Tibial nerve (tissue), 4 donors: ENCODE results near the gene PARN. TPM values are rescaled to one million over a fixed set of nuclear protein-coding genes. Genes with fewer than 3 reads are reported as not detected.

Experiments used
- DNase-seq, 2 donors: peaks; one replicate each; pipeline ENCODE4 v3.0.0-alpha.2; 2019; ENCODE audit warnings: low spot score in 2 of 2
- H3K27ac ChIP-seq, 4 donors: fragments of 200-600 bp; sonication (generic) in 3 of 4; one replicate each; pipeline ENCODE4 v1.5.1; 2017 to 2019; ENCODE audit warnings: mild to moderate bottlenecking in 1 of 4
- H3K27me3 ChIP-seq, 2 donors: fragments of 200-600 bp; sonication (generic) in 1 of 2; one replicate each; pipeline versions ENCODE4 v1.5.1 to v1.6.0; 2017 to 2019
- H3K36me3 ChIP-seq, 3 donors: fragments of 200-600 bp; sonication (generic); one replicate each; pipeline ENCODE4 v1.5.1; 2018 to 2019
- H3K4me1 ChIP-seq, 4 donors: fragments of 200-600 bp; sonication (generic) in 3 of 4; one replicate each; pipeline ENCODE4 v1.5.1; 2017 to 2019
- H3K4me3 ChIP-seq, 4 donors: fragments of 200-600 bp; sonication (generic) in 3 of 4; one replicate each; pipeline ENCODE4 v1.5.1; 2017 to 2019; ENCODE audit warnings: mild to moderate bottlenecking in 1 of 4, moderate library complexity in 1 of 4
- H3K9me3 ChIP-seq, 4 donors: fragments of 200-600 bp; sonication (generic) in 3 of 4; one replicate each; pipeline ENCODE4 v1.5.1; 2017 to 2019
- EP300 ChIP-seq, 2 donors: sonication (generic); formaldehyde crosslinking; IDR thresholded peaks; one replicate each; pipeline ENCODE4 v1.6.1; 2017; ENCODE audit warnings: antibody characterized with exemption in 2 of 2, mild to moderate bottlenecking in 1 of 2
- POLR2A ChIP-seq, 2 donors: fragments of 450-650 bp; IDR thresholded peaks; one replicate each; pipeline ENCODE4 v1.6.1; 2017; ENCODE audit warnings: antibody characterized with exemption in 2 of 2, mild to moderate bottlenecking in 2 of 2, moderate library complexity in 2 of 2
- WGBS, 2 donors: methylation state at CpG; one replicate each; pipeline ENCODE4 v1.1.5; 2018; 5-methylcytosine and 5-hydroxymethylcytosine counted together
- total RNA-seq, 4 donors: library from RNA; depleted of rRNA; stranded (reverse); fragments of >200 nt; gene quantifications; one replicate each; pipeline ENCODE4 v1.1.0, GENCODE V29; 2016
- TF ChIP-seq, protein P1 (sequence below), 5 experiments: fragments of 200-600 bp in 3 of 5; fragments of 450-650 bp in 2 of 5; sonication (generic) in 3 of 5; IDR thresholded peaks; one replicate each; pipeline ENCODE4 v1.5.1; 2016 to 2019; ENCODE audit warnings: antibody characterized with exemption in 5 of 5, mild to moderate bottlenecking in 3 of 5, moderate library complexity in 2 of 5

PARN gene, protein sequence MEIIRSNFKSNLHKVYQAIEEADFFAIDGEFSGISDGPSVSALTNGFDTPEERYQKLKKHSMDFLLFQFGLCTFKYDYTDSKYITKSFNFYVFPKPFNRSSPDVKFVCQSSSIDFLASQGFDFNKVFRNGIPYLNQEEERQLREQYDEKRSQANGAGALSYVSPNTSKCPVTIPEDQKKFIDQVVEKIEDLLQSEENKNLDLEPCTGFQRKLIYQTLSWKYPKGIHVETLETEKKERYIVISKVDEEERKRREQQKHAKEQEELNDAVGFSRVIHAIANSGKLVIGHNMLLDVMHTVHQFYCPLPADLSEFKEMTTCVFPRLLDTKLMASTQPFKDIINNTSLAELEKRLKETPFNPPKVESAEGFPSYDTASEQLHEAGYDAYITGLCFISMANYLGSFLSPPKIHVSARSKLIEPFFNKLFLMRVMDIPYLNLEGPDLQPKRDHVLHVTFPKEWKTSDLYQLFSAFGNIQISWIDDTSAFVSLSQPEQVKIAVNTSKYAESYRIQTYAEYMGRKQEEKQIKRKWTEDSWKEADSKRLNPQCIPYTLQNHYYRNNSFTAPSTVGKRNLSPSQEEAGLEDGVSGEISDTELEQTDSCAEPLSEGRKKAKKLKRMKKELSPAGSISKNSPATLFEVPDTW
- total RNA-seq, result 10 to 100 TPM; 36.5 to 49.8 (median 40.6) TPM

GRCh38 chr16:14629919-14630619 lies at the start of gene PARN:
TSS of gene PARN (minus strand) at chr16:14630260. CDS start at chr16:14630125, 135 bp downstream.
- WGBS, 2 donors, result 1 to 2% methylated on average over 29 to 48 of the region's 51 CpGs
- TF ChIP-seq POLR2A (IDR thresholded peaks at IDR 0.05) (peak; percentile 81 to 93), EP300 (IDR thresholded peaks at IDR 0.05) (peak; percentile 70 to 95)
- TF ChIP-seq, protein P1, sequence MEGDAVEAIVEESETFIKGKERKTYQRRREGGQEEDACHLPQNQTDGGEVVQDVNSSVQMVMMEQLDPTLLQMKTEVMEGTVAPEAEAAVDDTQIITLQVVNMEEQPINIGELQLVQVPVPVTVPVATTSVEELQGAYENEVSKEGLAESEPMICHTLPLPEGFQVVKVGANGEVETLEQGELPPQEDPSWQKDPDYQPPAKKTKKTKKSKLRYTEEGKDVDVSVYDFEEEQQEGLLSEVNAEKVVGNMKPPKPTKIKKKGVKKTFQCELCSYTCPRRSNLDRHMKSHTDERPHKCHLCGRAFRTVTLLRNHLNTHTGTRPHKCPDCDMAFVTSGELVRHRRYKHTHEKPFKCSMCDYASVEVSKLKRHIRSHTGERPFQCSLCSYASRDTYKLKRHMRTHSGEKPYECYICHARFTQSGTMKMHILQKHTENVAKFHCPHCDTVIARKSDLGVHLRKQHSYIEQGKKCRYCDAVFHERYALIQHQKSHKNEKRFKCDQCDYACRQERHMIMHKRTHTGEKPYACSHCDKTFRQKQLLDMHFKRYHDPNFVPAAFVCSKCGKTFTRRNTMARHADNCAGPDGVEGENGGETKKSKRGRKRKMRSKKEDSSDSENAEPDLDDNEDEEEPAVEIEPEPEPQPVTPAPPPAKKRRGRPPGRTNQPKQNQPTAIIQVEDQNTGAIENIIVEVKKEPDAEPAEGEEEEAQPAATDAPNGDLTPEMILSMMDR (IDR thresholded peaks at IDR 0.05), result peak in 1 of 5 experiments; percentile 31
- Histone ChIP-seq H3K36me3 (peaks cover 0 to 30% (median 0%) of the 10 kb centered on the region in 3 donors), H3K9me3 (no peaks in the 10 kb centered on the region), H3K27ac (peak within 1 kb of the TSS; percentile 71 to 94 (median 94)), H3K4me1 (peaks cover 0 to 52% (median 28%) of the 10 kb centered on the region in 4 donors), H3K4me3 (peak within 1 kb of the TSS; percentile 59 to 99 (median 77)), H3K27me3 (no peaks in the 10 kb centered on the region)
- peak; percentile 93 to 95 for DNase-seq

DNA sequence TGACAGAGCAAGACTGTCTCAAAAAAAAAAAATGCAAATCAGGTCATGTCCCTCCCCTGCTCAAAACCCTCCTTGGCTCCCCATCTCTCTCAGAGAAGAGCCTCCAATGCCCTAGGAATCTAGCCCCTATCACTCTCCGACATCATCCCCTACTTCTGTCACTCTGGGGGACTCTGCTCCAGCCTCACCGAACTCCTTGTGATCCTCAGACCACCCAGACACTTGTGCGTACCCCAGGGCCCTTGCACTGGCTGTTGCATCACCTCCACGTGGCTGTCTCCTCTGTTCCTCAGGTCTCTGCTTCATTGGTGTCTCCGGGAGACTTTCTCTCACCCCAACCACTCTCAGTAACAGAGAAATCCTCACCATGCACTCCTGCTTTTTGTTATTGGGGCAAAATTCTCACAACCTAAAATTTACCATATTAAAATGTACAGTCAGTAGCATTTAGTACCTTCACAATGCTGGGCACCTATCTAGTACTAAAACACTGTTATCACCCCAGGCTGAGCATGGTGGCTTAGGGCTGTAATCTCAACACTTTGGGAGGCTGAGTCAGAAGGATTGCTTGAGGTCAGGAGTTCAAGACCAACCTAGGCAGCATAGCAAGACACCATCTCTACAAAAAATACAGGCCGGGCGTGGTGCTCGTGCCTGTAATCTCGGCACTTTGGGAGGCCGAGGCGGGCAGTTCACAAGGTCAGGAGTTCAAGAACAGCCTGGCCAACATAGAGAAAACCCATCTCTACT lies 48.9 kb upstream of the PARN start:
- no peak overlapping the region for H3K27ac ChIP-seq
- no peaks in the 10 kb centered on the region for H3K27me3 ChIP-seq
- no peaks in the 10 kb centered on the region for H3K9me3 ChIP-seq
- no peaks in the 10 kb centered on the region for H3K36me3 ChIP-seq
- H3K4me3 ChIP-seq, result no peak overlapping the region
- no peak for DNase-seq
- H3K4me1 ChIP-seq, result no peaks in the 10 kb centered on the region
- 77 to 81% methylated on average over 11 of the region's 11 CpGs for WGBS, 2 donors
- TF ChIP-seq, protein P1 (IDR thresholded peaks at IDR 0.05), result no peak
- TF ChIP-seq EP300 (IDR thresholded peaks at IDR 0.05) (no peak), POLR2A (IDR thresholded peaks at IDR 0.05) (no peak)

- H3K4me1 ChIP-seq, result no peaks in the 10 kb centered on the region
- WGBS, 2 donors, result 90 to 92% methylated on average over 5 of the region's 5 CpGs
- H3K36me3 ChIP-seq, result no peaks in the 10 kb centered on the region
- H3K27ac ChIP-seq, result no peak overlapping the region
- DNase-seq, result no peak
- no peaks in the 10 kb centered on the region for H3K27me3 ChIP-seq
- no peak overlapping the region for H3K4me3 ChIP-seq
- TF ChIP-seq, protein P1 (IDR thresholded peaks at IDR 0.05), result no peak
- no peaks in the 10 kb centered on the region for H3K9me3 ChIP-seq
Measured at GRCh38 chr16:14677627-14678026, 47.6 kb upstream of the PARN start.

DNA sequence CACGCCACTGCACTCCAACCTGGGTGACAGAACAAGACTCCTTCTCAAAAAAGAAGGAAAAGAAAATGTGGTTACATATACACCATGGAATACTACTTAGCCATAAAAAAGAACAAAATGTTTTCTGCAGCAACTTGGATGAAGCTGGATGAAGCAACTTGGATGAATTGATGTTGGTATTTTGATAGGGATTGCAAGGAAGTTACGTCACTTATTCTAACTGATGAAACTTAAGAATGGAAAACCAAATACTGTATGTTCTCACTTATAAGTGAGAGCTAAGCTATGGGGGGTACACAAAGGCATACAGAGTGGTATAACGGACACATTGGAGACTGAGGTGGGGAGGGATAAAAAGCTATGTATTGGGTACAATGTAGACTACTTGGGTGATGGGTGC lies 46.6 kb upstream of the PARN start:
- no peak for DNase-seq
- H3K27ac ChIP-seq, result no peak overlapping the region
- no peaks in the 10 kb centered on the region for H3K27me3 ChIP-seq
- no peaks in the 10 kb centered on the region for H3K4me1 ChIP-seq
- 89 to 92% methylated on average over 3 of the region's 3 CpGs for WGBS, 2 donors
- TF ChIP-seq POLR2A (IDR thresholded peaks at IDR 0.05), result no peak
- no peaks in the 10 kb centered on the region for H3K9me3 ChIP-seq
- no peaks in the 10 kb centered on the region for H3K36me3 ChIP-seq
- no peak overlapping the region for H3K4me3 ChIP-seq

GRCh38 chr16:14672403-14672971 lies 42.4 kb upstream of the PARN start:
- H3K27ac ChIP-seq, result no peak overlapping the region
- H3K27me3 ChIP-seq, result no peaks in the 10 kb centered on the region
- no peaks in the 10 kb centered on the region for H3K4me1 ChIP-seq
- WGBS, 2 donors, result 63 to 73% methylated on average over 7 of the region's 7 CpGs
- peaks cover 0 to 32% (median 0%) of the 10 kb centered on the region in 3 donors for H3K36me3 ChIP-seq
- no peak for DNase-seq
- H3K4me3 ChIP-seq, result no peak overlapping the region
- H3K9me3 ChIP-seq, result no peaks in the 10 kb centered on the region
- TF ChIP-seq EP300 (IDR thresholded peaks at IDR 0.05), result no peak
- no peak for TF ChIP-seq POLR2A (IDR thresholded peaks at IDR 0.05)
- TF ChIP-seq, protein P1 (IDR thresholded peaks at IDR 0.05), result no peak
